IPS-20b (cell line): ENCODE results near the gene CFI.
A peak's percentile ranks its signal among the peaks of the same experiment; 100 is the strongest.

Source experiments
- H3K27ac ChIP-seq: one replicate; pipeline ENCODE4 v1.5.1; 2013; ENCODE audit warnings: low read length
- H3K27me3 ChIP-seq: 2 replicates; pipeline ENCODE4 v1.6.1; 2013; ENCODE audit warnings: mild to moderate bottlenecking, low read length, inconsistent platforms; ENCODE audit not compliant: insufficient read depth
- H3K36me3 ChIP-seq: 2 replicates; pipeline ENCODE4 v1.6.1; 2013; ENCODE audit warnings: low read depth, mild to moderate bottlenecking, inconsistent platforms, low read length, moderate library complexity; ENCODE audit not compliant: insufficient read depth
- H3K4me1 ChIP-seq: 2 replicates; pipeline ENCODE4 v1.6.1; 2013; ENCODE audit warnings: mild to moderate bottlenecking, control low read depth, inconsistent platforms, low read length, moderate library complexity; ENCODE audit not compliant: insufficient read depth
- H3K4me3 ChIP-seq: 2 replicates; pipeline ENCODE4 v1.5.1; 2013; ENCODE audit warnings: mild to moderate bottlenecking, low read length, inconsistent platforms
- H3K9ac ChIP-seq: 2 replicates; pipeline ENCODE4 v1.6.1; 2013; ENCODE audit warnings: low read depth, mild to moderate bottlenecking, inconsistent platforms, low read length, moderate library complexity
- H3K9me3 ChIP-seq: 2 replicates; pipeline ENCODE4 v1.6.1; 2013; ENCODE audit warnings: mild to moderate bottlenecking, low read depth, low read length, inconsistent platforms; ENCODE audit not compliant: insufficient read depth

CFI gene

DNA sequence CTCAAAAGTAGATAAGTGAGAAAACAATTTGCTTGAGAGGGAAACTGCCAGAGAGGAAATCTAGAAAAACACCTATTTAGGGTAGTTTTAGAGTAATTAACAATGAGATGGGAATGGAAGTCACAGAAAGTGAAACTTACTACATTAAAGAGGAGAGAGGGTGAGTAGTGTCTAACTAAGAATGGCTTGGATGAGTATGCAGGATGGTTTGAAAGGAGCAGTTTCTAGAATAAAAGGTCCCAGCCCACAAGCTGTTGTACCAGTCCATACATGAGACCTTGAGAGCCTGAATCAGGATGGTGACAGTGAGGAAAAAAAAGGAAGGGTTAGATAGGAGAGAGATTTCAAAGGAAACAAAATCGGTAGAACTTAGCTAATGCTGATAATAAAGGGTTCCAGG, 15.1 kb upstream of the CFI start:
- Histone ChIP-seq H3K4me1 (peaks cover 3% of the 10 kb centered on the region; the same call in 1 of the 2 replicates), H3K9ac (peak overlapping the region; percentile 98; the same call in 1 of the 2 replicates), H3K4me3 (peak overlapping the region; percentile 97), H3K36me3 (peaks cover 51% of the 10 kb centered on the region), H3K27me3 (no peaks in the 10 kb centered on the region), H3K9me3 (no peaks in the 10 kb centered on the region), H3K27ac (no peak overlapping the region)

DNA sequence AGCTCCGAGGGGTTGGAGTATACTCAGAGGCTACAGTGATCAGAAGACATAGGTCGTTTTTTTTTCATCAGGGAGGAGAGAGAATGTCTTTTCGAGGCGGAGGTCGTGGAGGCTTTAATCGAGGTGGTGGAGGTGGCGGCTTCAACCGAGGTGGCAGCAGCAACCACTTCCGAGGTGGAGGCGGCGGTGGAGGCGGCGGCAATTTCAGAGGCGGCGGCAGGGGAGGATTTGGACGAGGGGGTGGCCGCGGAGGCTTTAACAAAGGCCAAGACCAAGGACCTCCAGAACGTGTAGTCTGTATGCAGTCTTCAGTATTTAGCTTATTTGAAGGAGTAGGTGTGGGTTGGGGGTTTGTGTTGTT, 14.3 kb upstream of the CFI start:
- Histone ChIP-seq H3K9ac (peak overlapping the region; percentile 98), H3K4me3 (peak overlapping the region; percentile 97), H3K36me3 (peaks cover 42% of the 10 kb centered on the region), H3K4me1 (peaks cover 3% of the 10 kb centered on the region; the same call in 1 of the 2 replicates), H3K27me3 (no peaks in the 10 kb centered on the region), H3K9me3 (no peaks in the 10 kb centered on the region), H3K27ac (peak overlapping the region; percentile 51)

DNA sequence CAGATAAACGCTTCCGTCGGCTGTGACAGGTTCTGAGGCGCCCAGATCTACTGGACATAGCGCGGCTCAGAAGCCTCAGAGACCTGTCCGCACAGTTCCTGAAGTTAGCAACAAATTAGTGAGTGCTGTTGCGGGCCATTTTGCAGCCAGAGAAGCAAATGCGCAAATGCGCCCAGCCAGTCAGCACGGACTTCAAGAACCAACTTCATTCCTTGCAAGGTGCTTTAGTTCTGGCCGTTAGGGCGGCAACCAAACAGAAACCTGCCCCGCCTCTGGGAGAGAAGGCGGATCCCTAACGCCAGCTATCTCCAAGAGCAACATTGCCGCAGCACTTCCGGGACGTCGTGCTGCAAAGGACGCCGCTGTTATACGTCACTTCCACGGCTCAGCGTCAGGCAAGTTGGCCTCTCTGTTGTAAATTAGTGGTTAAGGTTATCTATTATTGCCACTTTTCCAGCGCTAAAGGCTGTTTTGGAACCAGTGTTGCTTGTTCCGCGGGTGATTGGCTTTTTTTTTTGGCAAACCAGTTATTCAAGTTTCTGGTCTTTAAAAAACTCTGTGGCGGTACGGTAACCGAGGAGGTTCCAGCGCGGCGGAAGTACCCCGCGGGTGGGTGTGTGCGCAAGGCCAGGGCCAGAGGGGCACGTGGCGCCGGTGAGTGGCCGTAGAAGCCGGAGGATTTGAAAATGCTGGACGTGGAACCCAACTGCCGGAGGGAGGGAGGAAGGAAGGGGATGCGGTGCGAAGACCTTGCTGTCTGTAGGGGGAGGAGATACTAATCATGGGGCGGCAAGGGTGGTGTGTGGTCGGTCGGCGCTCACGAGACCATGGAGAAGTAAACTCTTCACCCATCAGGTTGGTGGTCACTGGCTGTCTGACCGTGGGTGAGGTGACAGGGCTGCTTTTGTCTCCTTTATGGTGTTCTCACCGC, 13.6 kb upstream of the CFI start, which contains the start of gene GAR1:
GAR1 (plus strand) TSS at position 612 of the 931 bp plus-strand sequence. CDS start 403 bp downstream, outside the sequence.
- Histone ChIP-seq H3K27me3 (no peaks in the 10 kb centered on the region), H3K4me1 (peaks cover 3% of the 10 kb centered on the region; the same call in 1 of the 2 replicates), H3K9ac (peak within 1 kb of the TSS; percentile 98), H3K9me3 (no peaks in the 10 kb centered on the region), H3K27ac (peak within 1 kb of the TSS; percentile 51), H3K4me3 (peak within 1 kb of the TSS; percentile 97), H3K36me3 (peaks cover 36% of the 10 kb centered on the region)

DNA sequence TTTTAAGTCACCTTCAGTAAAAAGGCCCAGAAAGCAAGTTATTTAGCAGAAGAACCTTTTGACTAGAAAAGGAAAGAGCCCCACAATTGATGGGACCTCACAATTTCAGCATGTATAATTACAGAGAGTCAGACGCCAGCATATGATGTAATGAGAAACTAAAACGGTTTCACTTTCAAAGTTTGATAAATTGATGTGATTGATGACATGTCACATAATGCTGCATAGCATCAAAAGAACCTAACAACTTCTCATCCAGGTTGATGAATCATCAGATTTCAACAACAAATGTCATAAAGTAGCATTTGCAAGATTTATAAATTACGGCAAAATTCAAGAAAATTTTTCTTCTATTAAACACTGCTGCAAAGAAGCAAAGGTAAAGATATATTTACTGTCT, 9.9 kb upstream of the CFI start:
- Histone ChIP-seq H3K4me3 (no peak overlapping the region), H3K27ac (no peak overlapping the region), H3K27me3 (no peaks in the 10 kb centered on the region), H3K4me1 (peaks cover 5% of the 10 kb centered on the region), H3K36me3 (no peaks in the 10 kb centered on the region), H3K9me3 (no peaks in the 10 kb centered on the region), H3K9ac (no peak overlapping the region)

DNA sequence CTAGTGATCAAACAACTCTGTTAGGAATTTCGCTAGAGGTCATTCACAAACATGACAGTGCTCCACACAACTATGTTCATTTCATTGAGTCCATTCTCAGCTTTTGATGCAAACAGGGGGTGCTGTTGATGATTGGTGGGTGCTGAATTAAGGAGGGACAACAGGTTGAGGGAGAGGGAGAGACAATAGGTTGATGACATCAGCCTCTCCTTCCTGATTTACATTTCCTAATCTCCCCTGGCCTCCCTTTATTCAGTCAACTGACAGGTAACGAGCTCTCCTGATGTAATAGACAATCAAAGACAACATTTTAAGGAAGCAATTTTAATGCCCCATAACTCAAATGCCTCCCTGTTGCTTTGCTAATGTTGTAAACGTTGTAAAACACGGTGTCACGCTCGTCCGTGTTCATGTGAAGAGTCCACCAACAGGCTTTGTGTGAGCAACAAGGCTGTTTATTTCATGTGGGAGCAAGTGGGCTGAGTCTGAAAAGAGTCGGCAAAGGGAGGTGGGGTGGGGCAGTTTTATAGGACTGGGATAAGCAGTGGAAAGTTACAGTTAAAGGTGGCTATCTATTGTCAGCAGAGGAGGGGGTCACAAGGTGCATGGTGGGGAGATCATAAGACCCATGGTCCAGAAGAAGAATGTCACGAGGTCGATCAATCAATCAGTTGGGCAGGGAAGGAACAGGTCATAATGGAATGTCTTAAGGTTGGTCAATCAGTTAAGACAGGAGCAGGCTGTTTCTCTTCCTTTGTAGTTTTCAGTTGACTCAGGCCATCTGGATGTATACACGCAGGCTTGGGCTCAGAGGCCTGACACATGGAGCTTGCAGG, 9.0 kb upstream of the CFI start:
- Histone ChIP-seq H3K9me3 (no peaks in the 10 kb centered on the region), H3K36me3 (no peaks in the 10 kb centered on the region), H3K9ac (no peak overlapping the region; the same call in 1 of the 2 replicates), H3K27ac (no peak overlapping the region), H3K4me3 (peak overlapping the region; percentile 31; the same call in 1 of the 2 replicates), H3K4me1 (peaks cover 5% of the 10 kb centered on the region), H3K27me3 (no peaks in the 10 kb centered on the region)

DNA sequence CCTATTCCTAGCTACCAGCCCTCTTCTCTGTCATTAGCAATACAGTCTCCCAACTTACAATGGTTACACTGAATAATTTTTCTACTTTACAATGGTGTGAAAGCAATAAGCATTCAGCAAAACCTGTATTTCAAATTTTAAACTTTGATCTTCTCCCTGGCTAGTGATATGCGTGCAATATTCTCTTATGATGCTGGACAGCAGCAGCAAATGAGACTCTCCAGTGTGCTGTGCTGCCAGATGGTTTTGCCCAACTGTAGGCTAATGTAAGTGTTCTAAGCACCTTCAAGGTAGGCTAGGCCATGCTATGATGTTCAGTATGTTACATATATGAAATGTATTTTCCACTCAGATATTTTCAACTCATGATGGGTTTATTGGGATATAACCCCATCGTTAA, 7.9 kb upstream of the CFI start:
- Histone ChIP-seq H3K9me3 (no peaks in the 10 kb centered on the region), H3K36me3 (no peaks in the 10 kb centered on the region), H3K9ac (no peak overlapping the region), H3K27me3 (no peaks in the 10 kb centered on the region), H3K4me3 (no peak overlapping the region), H3K4me1 (peaks cover 5% of the 10 kb centered on the region), H3K27ac (no peak overlapping the region)

DNA sequence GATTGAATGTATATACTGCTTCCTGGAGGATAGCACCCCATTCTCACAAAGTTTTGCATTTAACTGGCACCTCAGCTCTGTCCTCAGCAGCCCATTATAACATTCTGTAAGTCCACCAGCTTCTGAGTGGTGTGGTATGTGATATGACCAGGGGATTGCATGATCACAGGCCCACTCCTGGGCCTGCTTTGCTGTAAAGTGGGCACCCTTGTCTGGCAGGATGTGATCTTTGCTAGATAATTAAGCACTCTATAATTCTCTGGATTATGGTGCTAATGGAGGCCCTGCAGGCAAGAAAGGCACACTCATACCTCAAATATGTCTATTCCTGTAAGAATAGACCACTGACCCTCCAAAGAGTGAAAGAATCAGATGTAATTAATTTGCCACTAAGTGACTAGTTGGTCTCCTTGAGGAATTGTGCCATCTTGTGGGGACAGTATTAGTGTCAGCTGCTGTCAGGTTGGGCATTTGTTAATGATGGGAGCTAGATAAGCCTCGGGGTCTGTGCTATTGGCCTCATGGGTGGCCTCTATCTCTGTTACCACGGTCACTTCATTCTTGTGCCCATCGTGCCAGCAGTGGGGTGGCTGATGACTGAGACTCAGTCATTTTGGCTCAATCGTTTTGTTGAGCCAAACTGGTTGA, 2.2 kb upstream of the CFI start:
- Histone ChIP-seq H3K27ac (no peak overlapping the region), H3K4me1 (no peaks in the 10 kb centered on the region), H3K4me3 (no peak overlapping the region), H3K27me3 (no peaks in the 10 kb centered on the region), H3K9ac (no peak overlapping the region), H3K9me3 (no peaks in the 10 kb centered on the region), H3K36me3 (no peaks in the 10 kb centered on the region)

DNA sequence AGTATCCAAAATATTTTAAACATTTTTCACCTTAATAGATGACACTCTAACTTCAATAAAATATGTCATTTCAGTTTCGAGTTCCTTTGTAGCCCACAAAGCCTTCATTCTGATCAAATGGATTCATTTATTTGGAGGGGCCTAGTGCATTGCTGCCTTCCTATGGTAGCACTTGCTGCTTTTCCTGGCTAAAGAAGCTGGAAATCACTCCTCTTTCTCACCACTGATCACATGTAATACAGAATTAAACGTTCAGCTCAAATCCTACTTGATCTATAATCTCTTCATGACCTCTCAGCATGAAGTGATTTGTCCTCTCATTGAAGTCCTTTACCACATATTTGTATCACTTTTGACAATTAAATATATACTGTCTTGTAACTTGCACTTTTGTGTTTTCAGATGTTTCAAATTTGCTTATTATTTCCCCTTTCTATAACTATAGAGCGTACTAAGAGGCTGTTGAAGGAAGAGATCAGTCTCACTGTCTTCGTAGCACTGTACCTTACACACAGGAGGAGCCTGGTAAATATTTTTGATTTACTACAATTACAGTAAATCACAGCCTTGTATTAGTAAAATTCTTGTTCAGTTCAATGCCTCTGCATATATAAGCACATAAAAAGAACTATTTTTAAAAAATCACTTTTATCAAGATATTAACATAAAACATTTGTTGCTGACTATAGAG, 555 bp downstream of the CFI start:
- no peaks in the 10 kb centered on the region for H3K27me3 ChIP-seq
- no peak overlapping the region for H3K4me3 ChIP-seq
- H3K9me3 ChIP-seq = no peaks in the 10 kb centered on the region
- H3K9ac ChIP-seq = no peak overlapping the region
- no peaks in the 10 kb centered on the region for H3K4me1 ChIP-seq
- no peak overlapping the region for H3K27ac ChIP-seq
- no peaks in the 10 kb centered on the region for H3K36me3 ChIP-seq

DNA sequence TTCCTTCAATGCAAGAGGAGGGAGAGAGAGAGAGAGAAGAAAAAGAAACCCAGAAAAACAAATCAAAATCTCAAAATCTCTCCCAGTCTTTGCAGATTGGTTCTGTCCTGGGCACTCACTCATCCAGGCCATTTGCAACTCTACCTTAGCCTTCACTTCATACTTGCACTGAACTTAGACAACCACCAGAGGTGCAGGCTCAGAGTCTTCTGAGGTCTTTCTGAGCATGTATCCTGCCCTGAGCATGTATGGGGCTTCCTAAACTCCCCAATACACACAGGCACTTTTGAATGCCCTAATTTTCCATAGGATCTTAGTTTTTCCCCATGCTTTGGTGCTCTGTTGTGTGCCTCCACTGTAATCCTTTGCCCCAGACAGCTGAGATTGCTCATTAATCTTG, 2.9 kb downstream of the CFI start:
- Histone ChIP-seq H3K36me3 (no peaks in the 10 kb centered on the region), H3K9ac (no peak overlapping the region), H3K27me3 (no peaks in the 10 kb centered on the region), H3K4me3 (no peak overlapping the region), H3K9me3 (no peaks in the 10 kb centered on the region), H3K27ac (no peak overlapping the region), H3K4me1 (no peaks in the 10 kb centered on the region)

DNA sequence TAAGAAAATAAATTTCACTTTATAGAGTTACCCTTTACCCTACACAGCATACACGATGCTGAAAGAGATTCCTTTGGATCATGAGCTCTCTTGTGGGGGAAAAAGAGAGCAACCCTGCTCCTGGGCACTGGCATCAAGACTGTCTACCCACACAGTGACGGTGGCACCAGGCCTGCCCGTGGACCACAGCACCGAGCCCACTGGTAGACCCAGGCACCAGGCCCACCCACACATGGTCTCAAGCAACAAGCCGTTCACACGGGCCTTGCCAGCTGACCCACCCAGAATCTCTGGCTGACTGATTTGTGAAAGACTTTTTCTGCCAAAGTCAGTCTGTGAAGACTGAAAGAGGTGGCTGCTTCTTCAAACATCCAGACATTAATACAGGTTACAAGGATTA, 6.7 kb downstream of the CFI start:
- no peaks in the 10 kb centered on the region for H3K4me1 ChIP-seq
- no peaks in the 10 kb centered on the region for H3K9me3 ChIP-seq
- no peak overlapping the region for H3K27ac ChIP-seq
- no peak overlapping the region for H3K4me3 ChIP-seq
- H3K36me3 ChIP-seq = no peaks in the 10 kb centered on the region
- no peaks in the 10 kb centered on the region for H3K27me3 ChIP-seq
- no peak overlapping the region for H3K9ac ChIP-seq

DNA sequence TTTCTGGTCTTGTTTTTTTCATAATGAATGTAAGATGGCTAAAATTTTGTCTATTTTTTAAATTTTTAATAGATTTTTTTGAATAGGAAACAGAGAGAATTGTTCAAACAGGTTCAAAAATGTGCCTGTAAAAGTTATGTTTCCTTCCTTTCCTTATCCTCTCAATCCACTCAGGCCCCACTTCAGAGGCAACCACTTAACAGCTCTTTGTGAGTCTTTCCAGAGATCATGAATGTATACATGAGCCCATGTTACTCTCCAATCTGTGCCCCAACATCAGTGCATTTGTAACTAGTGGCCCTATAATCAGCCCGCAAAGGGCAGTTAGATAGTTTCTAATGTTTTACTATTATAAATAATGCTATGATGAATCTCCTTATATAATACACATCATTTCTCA, 14.0 kb downstream of the CFI start:
- Histone ChIP-seq H3K27ac (no peak overlapping the region), H3K9ac (no peak overlapping the region), H3K27me3 (no peaks in the 10 kb centered on the region), H3K36me3 (no peaks in the 10 kb centered on the region), H3K4me3 (no peak overlapping the region), H3K4me1 (no peaks in the 10 kb centered on the region), H3K9me3 (no peaks in the 10 kb centered on the region)
